ENCODE results near the gene SFMBT2. TPM values are rescaled to one million over a fixed set of nuclear protein-coding genes. Genes with fewer than 3 reads are reported as not detected.

The SFMBT2 gene
- total RNA-seq, 1 donor from 2014 or later, result 11.0 TPM

DNA sequence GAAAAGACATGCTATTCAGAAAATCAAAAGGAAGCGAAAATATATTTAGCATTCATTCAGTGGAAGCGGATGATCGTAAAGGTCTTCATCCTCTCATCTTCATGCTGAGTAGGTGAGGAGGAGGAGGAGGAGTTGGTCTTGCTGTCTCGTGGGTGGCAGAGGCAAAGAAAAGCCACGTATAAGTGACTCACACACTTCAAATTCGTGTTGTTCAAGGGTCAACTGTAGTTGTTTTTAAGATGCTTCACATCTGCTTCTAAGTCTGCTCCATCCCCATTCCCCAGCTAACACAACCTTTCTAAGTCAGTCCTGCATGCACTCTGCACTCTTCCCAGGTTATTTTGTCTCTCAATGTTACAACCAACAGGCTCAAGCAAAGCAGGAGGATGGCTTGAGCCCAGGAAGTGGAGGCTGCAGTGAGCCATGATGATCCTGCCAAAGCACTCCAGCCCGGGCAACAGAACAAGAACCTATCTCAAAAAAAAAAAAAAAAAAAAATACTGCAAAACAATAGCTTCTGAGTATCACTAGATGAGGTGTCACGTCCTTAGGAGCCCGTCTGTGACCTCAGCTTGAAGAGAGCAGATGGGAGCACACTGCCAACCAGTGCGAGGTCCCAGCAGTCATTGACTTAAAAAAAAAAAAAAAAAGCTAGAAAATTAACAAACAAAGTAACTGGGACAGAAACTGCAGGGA, 70.5 kb downstream of the SFMBT2 start:
- Histone ChIP-seq H3K36me3 (peaks cover 6% of the 10 kb centered on the region), H3K27ac (replicated peaks) (peak overlapping the region; percentile 77), H3K9me3 (replicated peaks) (no peaks in the 10 kb centered on the region), H3K4me3 (no peak overlapping the region), H3K27me3 (ENCODE audit: low read depth) (no peaks in the 10 kb centered on the region), H3K4me1 (peaks cover 70% of the 10 kb centered on the region)
- peak; percentile 43 for DNase-seq
- intact Hi-C loops (cut with micrococcal nuclease), result no loop called here
- TF ChIP-seq, protein P1, sequence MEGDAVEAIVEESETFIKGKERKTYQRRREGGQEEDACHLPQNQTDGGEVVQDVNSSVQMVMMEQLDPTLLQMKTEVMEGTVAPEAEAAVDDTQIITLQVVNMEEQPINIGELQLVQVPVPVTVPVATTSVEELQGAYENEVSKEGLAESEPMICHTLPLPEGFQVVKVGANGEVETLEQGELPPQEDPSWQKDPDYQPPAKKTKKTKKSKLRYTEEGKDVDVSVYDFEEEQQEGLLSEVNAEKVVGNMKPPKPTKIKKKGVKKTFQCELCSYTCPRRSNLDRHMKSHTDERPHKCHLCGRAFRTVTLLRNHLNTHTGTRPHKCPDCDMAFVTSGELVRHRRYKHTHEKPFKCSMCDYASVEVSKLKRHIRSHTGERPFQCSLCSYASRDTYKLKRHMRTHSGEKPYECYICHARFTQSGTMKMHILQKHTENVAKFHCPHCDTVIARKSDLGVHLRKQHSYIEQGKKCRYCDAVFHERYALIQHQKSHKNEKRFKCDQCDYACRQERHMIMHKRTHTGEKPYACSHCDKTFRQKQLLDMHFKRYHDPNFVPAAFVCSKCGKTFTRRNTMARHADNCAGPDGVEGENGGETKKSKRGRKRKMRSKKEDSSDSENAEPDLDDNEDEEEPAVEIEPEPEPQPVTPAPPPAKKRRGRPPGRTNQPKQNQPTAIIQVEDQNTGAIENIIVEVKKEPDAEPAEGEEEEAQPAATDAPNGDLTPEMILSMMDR (IDR thresholded peaks at IDR 0.05; ENCODE audit: borderline replicate concordance), result no peak

DNA sequence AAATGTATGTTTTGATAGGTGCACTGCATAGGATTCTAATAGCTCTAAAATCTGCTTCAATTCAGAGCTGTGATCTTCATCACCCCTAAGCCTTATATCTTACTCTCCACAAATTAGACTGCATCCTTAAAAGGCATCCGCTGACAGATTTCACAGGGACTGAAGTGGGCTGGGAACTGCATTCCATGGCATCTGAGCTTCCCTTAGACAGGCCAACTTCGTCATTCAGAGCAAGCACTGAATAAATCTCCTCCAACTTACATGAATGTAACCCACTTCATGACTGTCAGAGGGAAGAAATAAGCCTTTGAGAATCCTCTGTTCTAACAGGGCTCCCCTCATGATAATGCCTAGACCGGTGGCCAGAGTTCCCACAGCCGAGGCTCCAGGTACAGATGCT, 71.3 kb downstream of the SFMBT2 start:
- intact Hi-C loops (cut with micrococcal nuclease), result no loop called here
- peak overlapping the region; percentile 77 for H3K27ac ChIP-seq (replicated peaks)
- H3K4me3 ChIP-seq, result no peak overlapping the region
- peaks cover 70% of the 10 kb centered on the region for H3K4me1 ChIP-seq
- no peak for DNase-seq
- H3K36me3 ChIP-seq, result peaks cover 6% of the 10 kb centered on the region
- TF ChIP-seq, protein P1 (IDR thresholded peaks at IDR 0.05; ENCODE audit: borderline replicate concordance), result no peak
- H3K9me3 ChIP-seq (replicated peaks), result no peaks in the 10 kb centered on the region
- H3K27me3 ChIP-seq (ENCODE audit: low read depth), result no peaks in the 10 kb centered on the region

DNA sequence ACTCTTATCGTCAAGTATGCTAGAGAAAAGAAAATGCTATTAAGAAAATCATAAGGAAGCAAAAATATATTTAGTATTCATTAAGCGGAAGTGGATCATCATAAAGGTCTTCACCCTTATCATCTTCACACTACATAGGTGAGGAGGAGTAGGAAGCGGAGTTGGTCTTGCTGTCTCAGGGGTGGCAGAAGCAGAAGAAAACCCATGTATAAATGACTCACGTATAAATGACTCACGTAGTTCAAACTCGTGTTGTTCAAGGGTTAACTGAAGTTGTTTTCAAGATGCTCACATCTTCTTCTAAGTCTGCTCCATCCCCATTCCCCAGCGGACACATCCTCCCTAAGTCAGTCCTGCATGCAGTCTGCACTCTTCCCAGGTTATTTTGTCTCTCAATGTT, 72.4 kb downstream of the SFMBT2 start:
- Histone ChIP-seq H3K36me3 (peaks cover 6% of the 10 kb centered on the region), H3K27ac (replicated peaks) (no peak overlapping the region), H3K4me3 (no peak overlapping the region), H3K4me1 (peaks cover 79% of the 10 kb centered on the region), H3K27me3 (ENCODE audit: low read depth) (no peaks in the 10 kb centered on the region), H3K9me3 (replicated peaks) (no peaks in the 10 kb centered on the region)
- intact Hi-C loops (cut with micrococcal nuclease), result no loop called here
- TF ChIP-seq, protein P1 (IDR thresholded peaks at IDR 0.05; ENCODE audit: borderline replicate concordance), result no peak
- no peak for DNase-seq

GRCh38 chr10:7337431-7338171, 73.2 kb downstream of the SFMBT2 start:
- intact Hi-C loops (cut with micrococcal nuclease), result no loop called here
- no peak for DNase-seq
- Histone ChIP-seq H3K27ac (replicated peaks) (peak overlapping the region; percentile 58), H3K36me3 (peaks cover 6% of the 10 kb centered on the region), H3K4me3 (no peak overlapping the region), H3K9me3 (replicated peaks) (no peaks in the 10 kb centered on the region), H3K27me3 (ENCODE audit: low read depth) (no peaks in the 10 kb centered on the region), H3K4me1 (peaks cover 87% of the 10 kb centered on the region)
- TF ChIP-seq, protein P1 (IDR thresholded peaks at IDR 0.05; ENCODE audit: borderline replicate concordance), result no peak

- intact Hi-C loops (cut with micrococcal nuclease), result no loop called here
- Histone ChIP-seq H3K4me3 (no peak overlapping the region), H3K27me3 (ENCODE audit: low read depth) (no peaks in the 10 kb centered on the region), H3K27ac (replicated peaks) (no peak overlapping the region), H3K4me1 (peaks cover 76% of the 10 kb centered on the region), H3K9me3 (replicated peaks) (no peaks in the 10 kb centered on the region), H3K36me3 (peaks cover 6% of the 10 kb centered on the region)
- no peak for DNase-seq
- TF ChIP-seq, protein P1 (IDR thresholded peaks at IDR 0.05; ENCODE audit: borderline replicate concordance), result no peak
Measured at GRCh38 chr10:7335977-7336376, 74.9 kb downstream of the SFMBT2 start.

All from left ventricle myocardium inferior (tissue), 1 donor.